ENCODE measurements around the gene JAKMIP2.
A peak's percentile ranks its signal among the peaks of the same experiment; 100 is the strongest.

The JAKMIP2 gene

GRCh38 chr5:147675168-147675567 lies 107.4 kb downstream of the JAKMIP2 start:
- Histone ChIP-seq H3K79me2 (ENCODE audit: control insufficient read depth, insufficient read depth, low read length) (no peaks in the 10 kb centered on the region), H2AK5ac (ENCODE audit: low read length) (no peak overlapping the region), H3K18ac (ENCODE audit: low read length) (no peak overlapping the region), H3K4me2 (ENCODE audit: low read length) (no peak overlapping the region), H3K79me1 (ENCODE audit: low read length) (no peaks in the 10 kb centered on the region), H3K56ac (ENCODE audit: low read length) (no peak overlapping the region), H3K9ac (ENCODE audit: low read length) (no peak overlapping the region), H3K36me3 (ENCODE audit: control insufficient read depth, insufficient read depth, low read length) (no peaks in the 10 kb centered on the region), H3K27me3 (ENCODE audit: insufficient read depth, low read length, poor library complexity) (no peaks in the 10 kb centered on the region), H2BK5ac (ENCODE audit: low read length) (no peak overlapping the region), H4K8ac (ENCODE audit: low read depth, low read length) (no peak overlapping the region), H4K5ac (ENCODE audit: low read length) (no peak overlapping the region), H3K27ac (ENCODE audit: low read depth, low read length) (no peak overlapping the region), H3K4ac (ENCODE audit: low read depth, low read length) (no peak overlapping the region), H3K4me3 (ENCODE audit: low read length) (no peak overlapping the region), H3K4me1 (ENCODE audit: control insufficient read depth, low read depth, low read length) (no peaks in the 10 kb centered on the region), H2BK15ac (replicated peaks; ENCODE audit: low read depth) (no peak overlapping the region), H3K23ac (ENCODE audit: low read length) (no peak overlapping the region), H2BK120ac (ENCODE audit: low read depth, low read length) (no peak overlapping the region)
- peak; percentile 25 for DNase-seq
- WGBS (ENCODE audit: extremely low coverage, insufficient coverage, low lambda C conversion rate), result no CpG with 5 or more reads among the region's 2 CpGs

- Histone ChIP-seq H3K9ac (ENCODE audit: low read length) (no peak overlapping the region), H3K36me3 (ENCODE audit: control insufficient read depth, insufficient read depth, low read length) (no peaks in the 10 kb centered on the region), H3K56ac (ENCODE audit: low read length) (no peak overlapping the region), H3K18ac (ENCODE audit: low read length) (no peak overlapping the region), H2BK15ac (replicated peaks; ENCODE audit: low read depth) (no peak overlapping the region), H3K79me1 (ENCODE audit: low read length) (no peaks in the 10 kb centered on the region), H3K4ac (ENCODE audit: low read depth, low read length) (no peak overlapping the region), H2BK120ac (ENCODE audit: low read depth, low read length) (no peak overlapping the region), H3K79me2 (ENCODE audit: control insufficient read depth, insufficient read depth, low read length) (no peaks in the 10 kb centered on the region), H2AK5ac (ENCODE audit: low read length) (no peak overlapping the region), H2BK5ac (ENCODE audit: low read length) (no peak overlapping the region), H3K4me2 (ENCODE audit: low read length) (no peak overlapping the region), H3K27me3 (ENCODE audit: insufficient read depth, low read length, poor library complexity) (no peaks in the 10 kb centered on the region), H4K5ac (ENCODE audit: low read length) (no peak overlapping the region), H4K8ac (ENCODE audit: low read depth, low read length) (no peak overlapping the region), H3K4me1 (ENCODE audit: control insufficient read depth, low read depth, low read length) (no peaks in the 10 kb centered on the region), H3K27ac (ENCODE audit: low read depth, low read length) (no peak overlapping the region), H3K23ac (ENCODE audit: low read length) (no peak overlapping the region), H3K4me3 (ENCODE audit: low read length) (no peak overlapping the region)
- 100% methylated on average over 2 of the region's 4 CpGs for WGBS (ENCODE audit: extremely low coverage, insufficient coverage, low lambda C conversion rate)
- no peak for DNase-seq
Measured at GRCh38 chr5:147674411-147674810, 108.1 kb downstream of the JAKMIP2 start.

GRCh38 chr5:147673791-147674190 lies 108.7 kb downstream of the JAKMIP2 start:
- H3K56ac ChIP-seq (ENCODE audit: low read length), result no peak overlapping the region
- H3K18ac ChIP-seq (ENCODE audit: low read length), result no peak overlapping the region
- no peak overlapping the region for H2BK120ac ChIP-seq (ENCODE audit: low read depth, low read length)
- H2BK15ac ChIP-seq (replicated peaks; ENCODE audit: low read depth), result no peak overlapping the region
- H3K36me3 ChIP-seq (ENCODE audit: control insufficient read depth, insufficient read depth, low read length), result no peaks in the 10 kb centered on the region
- H3K79me2 ChIP-seq (ENCODE audit: control insufficient read depth, insufficient read depth, low read length), result no peaks in the 10 kb centered on the region
- H3K9ac ChIP-seq (ENCODE audit: low read length), result no peak overlapping the region
- no peak overlapping the region for H3K4ac ChIP-seq (ENCODE audit: low read depth, low read length)
- no peak overlapping the region for H4K8ac ChIP-seq (ENCODE audit: low read depth, low read length)
- no CpG with 5 or more reads among the region's 2 CpGs for WGBS (ENCODE audit: extremely low coverage, insufficient coverage, low lambda C conversion rate)
- no peaks in the 10 kb centered on the region for H3K4me1 ChIP-seq (ENCODE audit: control insufficient read depth, low read depth, low read length)
- no peak overlapping the region for H2AK5ac ChIP-seq (ENCODE audit: low read length)
- no peak for DNase-seq
- no peaks in the 10 kb centered on the region for H3K79me1 ChIP-seq (ENCODE audit: low read length)
- no peak overlapping the region for H3K4me3 ChIP-seq (ENCODE audit: low read length)
- no peak overlapping the region for H3K27ac ChIP-seq (ENCODE audit: low read depth, low read length)
- no peak overlapping the region for H3K23ac ChIP-seq (ENCODE audit: low read length)
- H3K27me3 ChIP-seq (ENCODE audit: insufficient read depth, low read length, poor library complexity), result no peaks in the 10 kb centered on the region
- H3K4me2 ChIP-seq (ENCODE audit: low read length), result no peak overlapping the region
- no peak overlapping the region for H2BK5ac ChIP-seq (ENCODE audit: low read length)
- H4K5ac ChIP-seq (ENCODE audit: low read length), result no peak overlapping the region

GRCh38 chr5:147673266-147673665 lies 109.3 kb downstream of the JAKMIP2 start:
- Histone ChIP-seq H3K4me3 (ENCODE audit: low read length) (no peak overlapping the region), H4K5ac (ENCODE audit: low read length) (no peak overlapping the region), H2BK5ac (ENCODE audit: low read length) (no peak overlapping the region), H3K23ac (ENCODE audit: low read length) (no peak overlapping the region), H3K56ac (ENCODE audit: low read length) (no peak overlapping the region), H3K27me3 (ENCODE audit: insufficient read depth, low read length, poor library complexity) (no peaks in the 10 kb centered on the region), H3K79me2 (ENCODE audit: control insufficient read depth, insufficient read depth, low read length) (no peaks in the 10 kb centered on the region), H2BK120ac (ENCODE audit: low read depth, low read length) (no peak overlapping the region), H3K18ac (ENCODE audit: low read length) (no peak overlapping the region), H3K4ac (ENCODE audit: low read depth, low read length) (no peak overlapping the region), H3K27ac (ENCODE audit: low read depth, low read length) (no peak overlapping the region), H3K9ac (ENCODE audit: low read length) (no peak overlapping the region), H3K4me2 (ENCODE audit: low read length) (no peak overlapping the region), H3K36me3 (ENCODE audit: control insufficient read depth, insufficient read depth, low read length) (no peaks in the 10 kb centered on the region), H3K79me1 (ENCODE audit: low read length) (no peaks in the 10 kb centered on the region), H2BK15ac (replicated peaks; ENCODE audit: low read depth) (no peak overlapping the region), H3K4me1 (ENCODE audit: control insufficient read depth, low read depth, low read length) (no peaks in the 10 kb centered on the region), H2AK5ac (ENCODE audit: low read length) (no peak overlapping the region), H4K8ac (ENCODE audit: low read depth, low read length) (no peak overlapping the region)
- no CpG with 5 or more reads among the region's 3 CpGs for WGBS (ENCODE audit: extremely low coverage, insufficient coverage, low lambda C conversion rate)
- DNase-seq, result no peak

- no peaks in the 10 kb centered on the region for H3K4me1 ChIP-seq (ENCODE audit: control insufficient read depth, low read depth, low read length)
- H4K8ac ChIP-seq (ENCODE audit: low read depth, low read length), result no peak overlapping the region
- H3K4me3 ChIP-seq (ENCODE audit: low read length), result no peak overlapping the region
- no peak overlapping the region for H3K4ac ChIP-seq (ENCODE audit: low read depth, low read length)
- H2AK5ac ChIP-seq (ENCODE audit: low read length), result no peak overlapping the region
- no peak overlapping the region for H3K9ac ChIP-seq (ENCODE audit: low read length)
- H3K4me2 ChIP-seq (ENCODE audit: low read length), result no peak overlapping the region
- H3K79me1 ChIP-seq (ENCODE audit: low read length), result no peaks in the 10 kb centered on the region
- H3K36me3 ChIP-seq (ENCODE audit: control insufficient read depth, insufficient read depth, low read length), result no peaks in the 10 kb centered on the region
- H3K27ac ChIP-seq (ENCODE audit: low read depth, low read length), result no peak overlapping the region
- H3K27me3 ChIP-seq (ENCODE audit: insufficient read depth, low read length, poor library complexity), result no peaks in the 10 kb centered on the region
- WGBS (ENCODE audit: extremely low coverage, insufficient coverage, low lambda C conversion rate), result no CpG with 5 or more reads among the region's 6 CpGs
- H3K18ac ChIP-seq (ENCODE audit: low read length), result no peak overlapping the region
- no peak for DNase-seq
- H3K79me2 ChIP-seq (ENCODE audit: control insufficient read depth, insufficient read depth, low read length), result no peaks in the 10 kb centered on the region
- no peak overlapping the region for H4K5ac ChIP-seq (ENCODE audit: low read length)
- no peak overlapping the region for H3K23ac ChIP-seq (ENCODE audit: low read length)
- no peak overlapping the region for H3K56ac ChIP-seq (ENCODE audit: low read length)
- no peak overlapping the region for H2BK5ac ChIP-seq (ENCODE audit: low read length)
- H2BK120ac ChIP-seq (ENCODE audit: low read depth, low read length), result no peak overlapping the region
- no peak overlapping the region for H2BK15ac ChIP-seq (replicated peaks; ENCODE audit: low read depth)
Measured at GRCh38 chr5:147671365-147671764, 111.2 kb downstream of the JAKMIP2 start.

DNA sequence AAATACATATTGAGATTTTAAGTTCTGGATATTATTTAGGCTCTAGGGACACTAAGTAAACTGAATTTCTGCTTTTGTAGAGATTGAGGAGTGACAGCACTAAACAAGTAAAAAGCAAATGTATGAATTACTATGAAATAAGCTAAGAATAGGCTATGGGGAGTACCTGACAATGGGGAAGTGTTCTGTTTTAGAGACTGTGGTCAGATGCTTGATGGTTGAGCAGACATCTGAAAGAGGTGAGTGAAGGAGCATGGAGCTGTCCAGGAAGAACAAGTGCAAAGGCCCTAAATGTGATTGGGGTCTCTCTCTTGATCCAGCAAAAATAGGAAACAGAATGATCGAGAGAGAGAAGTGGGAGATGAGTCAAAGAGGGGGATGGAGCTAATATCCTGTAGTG lies 111.7 kb downstream of the JAKMIP2 start:
- H2AK5ac ChIP-seq (ENCODE audit: low read length), result no peak overlapping the region
- H4K8ac ChIP-seq (ENCODE audit: low read depth, low read length), result no peak overlapping the region
- H3K18ac ChIP-seq (ENCODE audit: low read length), result no peak overlapping the region
- WGBS (ENCODE audit: extremely low coverage, insufficient coverage, low lambda C conversion rate), result no CpG with 5 or more reads among the region's 1 CpG
- DNase-seq, result no peak
- no peaks in the 10 kb centered on the region for H3K4me1 ChIP-seq (ENCODE audit: control insufficient read depth, low read depth, low read length)
- H3K4me2 ChIP-seq (ENCODE audit: low read length), result no peak overlapping the region
- no peak overlapping the region for H3K9ac ChIP-seq (ENCODE audit: low read length)
- no peak overlapping the region for H2BK120ac ChIP-seq (ENCODE audit: low read depth, low read length)
- H3K79me1 ChIP-seq (ENCODE audit: low read length), result no peaks in the 10 kb centered on the region
- H3K4ac ChIP-seq (ENCODE audit: low read depth, low read length), result no peak overlapping the region
- H3K36me3 ChIP-seq (ENCODE audit: control insufficient read depth, insufficient read depth, low read length), result no peaks in the 10 kb centered on the region
- no peak overlapping the region for H2BK5ac ChIP-seq (ENCODE audit: low read length)
- no peak overlapping the region for H2BK15ac ChIP-seq (replicated peaks; ENCODE audit: low read depth)
- no peaks in the 10 kb centered on the region for H3K79me2 ChIP-seq (ENCODE audit: control insufficient read depth, insufficient read depth, low read length)
- no peaks in the 10 kb centered on the region for H3K27me3 ChIP-seq (ENCODE audit: insufficient read depth, low read length, poor library complexity)
- no peak overlapping the region for H3K4me3 ChIP-seq (ENCODE audit: low read length)
- H3K23ac ChIP-seq (ENCODE audit: low read length), result no peak overlapping the region
- no peak overlapping the region for H4K5ac ChIP-seq (ENCODE audit: low read length)
- no peak overlapping the region for H3K56ac ChIP-seq (ENCODE audit: low read length)
- H3K27ac ChIP-seq (ENCODE audit: low read depth, low read length), result no peak overlapping the region
